B cell (primary cell): ENCODE results near the gene PLK2. TPM values are rescaled to one million over a fixed set of nuclear protein-coding genes. Genes with fewer than 3 reads are reported as not detected.

ENCODE experiments used
- ATAC-seq: fragments of 200-7000 bp; cut with Tn5 transposase; one replicate; pipeline ENCODE4 v1.10.0; 2021; ENCODE audit warnings: low read depth, mild to moderate bottlenecking, moderate number of reproducible peaks, moderate library complexity
- CTCF ChIA-PET: fragments of 350-600 bp; sonication (Branson Sonifier 250); formaldehyde crosslinking; loops from one replicate; lab custom pipeline; 2021; ENCODE audit warnings: antibody characterized with exemption, inconsistent platforms; lab: Charles Lee
- POLR2A ChIA-PET: fragments of 350-600 bp; sonication (Branson Sonifier 250); formaldehyde crosslinking; loops from one replicate; lab custom pipeline; 2021; ENCODE audit warnings: antibody characterized with exemption; lab: Charles Lee
- DNase-seq: peaks from one replicate; pipeline ENCODE4 v3.0.0; 2013
- H2AFZ ChIP-seq: 2 replicates; pipeline ENCODE4 v1.6.1; 2012; ENCODE audit warnings: mild to moderate bottlenecking, low read depth, low read length; ENCODE audit not compliant: insufficient read depth, poor library complexity, severe bottlenecking
- H3K27ac ChIP-seq, 2 donors: 1 replicate in 1 of 2; 2 replicates in 1 of 2; pipeline ENCODE4 v1.5.1; 2012 to 2013; ENCODE audit warnings: low read length in 2 of 2, mild to moderate bottlenecking in 2 of 2, moderate library complexity in 1 of 2
- H3K27me3 ChIP-seq, 4 experiments: fragments of 200-600 bp in 1 of 4; sonication (generic) in 1 of 4; replicated peaks in 1 of 4; 1 replicate in 2 of 4; 2 replicates in 2 of 4; pipeline versions ENCODE4 v1.6.1 to v1.7.0; 2013 to 2016; ENCODE audit warnings: low read length in 3 of 4, mild to moderate bottlenecking in 2 of 4, mixed read lengths in 1 of 4, moderate library complexity in 1 of 4; ENCODE audit not compliant: insufficient read depth in 4 of 4, control insufficient read depth in 3 of 4; ENCODE audit errors: control extremely low read depth in 1 of 4
- H3K36me3 ChIP-seq, 2 experiments: replicated peaks in 1 of 2; 1 replicate in 1 of 2; 2 replicates in 1 of 2; pipeline versions ENCODE4 v1.6.1 to v1.7.1; 2013; ENCODE audit warnings: low read length in 1 of 2; ENCODE audit not compliant: insufficient read depth in 2 of 2, control insufficient read depth in 1 of 2; ENCODE audit errors: control extremely low read depth in 1 of 2, extremely low read depth in 1 of 2
- H3K4me1 ChIP-seq, 2 donors: fragments of 200-600 bp in 1 of 2; sonication (generic) in 1 of 2; 1 replicate in 1 of 2; 2 replicates in 1 of 2; pipeline versions ENCODE4 v1.5.1 to v1.6.1; 2013 to 2017; ENCODE audit warnings: low read length in 2 of 2; ENCODE audit not compliant: control insufficient read depth in 2 of 2, insufficient read depth in 2 of 2
- H3K4me2 ChIP-seq: replicated peaks from 2 replicates; pipeline ENCODE3; 2012; ENCODE audit warnings: mild to moderate bottlenecking, low read depth, low read length; ENCODE audit not compliant: poor library complexity, severe bottlenecking
- H3K4me3 ChIP-seq, 5 experiments: fragments of 200-600 bp in 1 of 5; sonication (generic) in 1 of 5; 1 replicate in 3 of 5; 2 replicates in 2 of 5; pipeline versions ENCODE4 v1.5.1 to v1.7.0; 2011 to 2016; ENCODE audit warnings: low read length in 4 of 5, mild to moderate bottlenecking in 4 of 5, low read depth in 2 of 5, control low read depth in 1 of 5, moderate library complexity in 1 of 5; ENCODE audit not compliant: insufficient read depth in 1 of 5; ENCODE audit errors: control extremely low read depth in 1 of 5, extremely low read depth in 1 of 5
- H3K79me2 ChIP-seq: fragments of 200-600 bp; sonication (generic); one replicate; pipeline ENCODE4 v1.6.0; 2016; ENCODE audit warnings: low read length; ENCODE audit not compliant: control insufficient read depth, insufficient read depth
- H3K9ac ChIP-seq: fragments of 200-600 bp; sonication (generic); 2 replicates; pipeline ENCODE4 v1.6.1; 2017; ENCODE audit warnings: mild to moderate bottlenecking, low read length, moderate library complexity
- H3K9me3 ChIP-seq, 3 donors: one replicate each; pipeline versions ENCODE4 v1.6.1 to v1.7.1; 2013; ENCODE audit warnings: low read length in 2 of 3; ENCODE audit not compliant: control insufficient read depth in 2 of 3, insufficient read depth in 1 of 3; ENCODE audit errors: control extremely low read depth in 1 of 3
- H4K20me1 ChIP-seq: 2 replicates; pipeline ENCODE4 v1.6.0; 2012; ENCODE audit warnings: mild to moderate bottlenecking, low read length; ENCODE audit not compliant: insufficient read depth, control insufficient read depth, poor library complexity, severe bottlenecking
- H3K27ac Mint-ChIP-seq: one replicate; pipeline ENCODE4 v1.8.0; 2021; ENCODE audit warnings: mixed read lengths
- H3K27me3 Mint-ChIP-seq: one replicate; pipeline ENCODE4 v1.8.0; 2021; ENCODE audit warnings: mixed read lengths
- H3K4me1 Mint-ChIP-seq: one replicate; pipeline ENCODE4 v1.8.0; 2021; ENCODE audit warnings: mixed read lengths
- H3K4me3 Mint-ChIP-seq: one replicate; pipeline ENCODE4 v1.8.0; 2021; ENCODE audit warnings: mixed read lengths
- H3K9me3 Mint-ChIP-seq: one replicate; pipeline ENCODE4 v1.8.0; 2022; ENCODE audit warnings: mixed read lengths; ENCODE audit not compliant: insufficient read depth
- CTCF ChIP-seq: fragments of 200-600 bp; IDR thresholded peaks from one replicate; pipeline ENCODE4 v1.8.0; 2022; ENCODE audit warnings: antibody characterized with exemption, mild to moderate bottlenecking
- EZH2 ChIP-seq: IDR thresholded peaks from 2 replicates; pipeline ENCODE4 v1.6.1; 2012; ENCODE audit warnings: borderline replicate concordance, low read depth, mild to moderate bottlenecking, moderate library complexity, low read length; ENCODE audit not compliant: insufficient read depth, poor library complexity, severe bottlenecking
- WGBS: methylation state at CpG from one replicate; pipeline ENCODE4 v1.1.5; 2013; ENCODE audit warnings: missing lambda C conversion rate; ENCODE audit not compliant: insufficient coverage; 5-methylcytosine and 5-hydroxymethylcytosine counted together
- intact Hi-C: fragments of 100-400 bp; cut with micrococcal nuclease; formaldehyde crosslinking; loops from one replicate; pipeline ENCODE4 v1.10.0; 2022
- polyA plus RNA-seq: library from polyadenylated mRNA; depleted of rRNA; stranded (reverse); fragments of >200 nt; gene quantifications from 2 replicates; pipeline ENCODE4 v1.2.3, GENCODE V29; 2012
- total RNA-seq, 2 donors: library from RNA; stranded (reverse); fragments of 120-200 nt in 1 of 2; gene quantifications; 1 replicate in 1 of 2; 2 replicates in 1 of 2; pipeline versions ENCODE4 v1.2.3 to v1.2.4, GENCODE V29; 2013 to 2022

PLK2 gene
- total and polyA plus RNA-seq, 2 donors (not counting 1 experiment from before 2014, with no cell fraction given): 32.2 to 47.2 TPM

- WGBS: 86% methylated on average over 2 of the region's 2 CpGs
- H3K4me1 Mint-ChIP-seq: no peaks in the 10 kb centered on the region
- H3K9me3 ChIP-seq: peaks cover 0 to 10% (median 0%) of the 10 kb centered on the region in 3 donors
- no peak overlapping the region for H3K4me2 ChIP-seq
- no peaks in the 10 kb centered on the region for H3K36me3 ChIP-seq
- no peaks in the 10 kb centered on the region for H3K9me3 Mint-ChIP-seq
- no peak overlapping the region for H3K4me3 Mint-ChIP-seq
- peaks cover 14% of the 10 kb centered on the region for H3K27me3 Mint-ChIP-seq
- H3K27ac ChIP-seq: no peak overlapping the region
- H3K9ac ChIP-seq: no peak overlapping the region
- ChIA-PET CTCF (interaction anchor here (0.7 kb wide), 1 partner anchor 439 kb away, joined by 3 read pairs; no protein-coding TSS in a partner anchor), POLR2A (no interaction called here)
- no peaks in the 10 kb centered on the region for H3K27me3 ChIP-seq
- H3K79me2 ChIP-seq: no peaks in the 10 kb centered on the region
- DNase-seq: no peak
- no peaks in the 10 kb centered on the region for H4K20me1 ChIP-seq
- no peak overlapping the region for H3K27ac Mint-ChIP-seq
- no peaks in the 10 kb centered on the region for H3K4me1 ChIP-seq
- ATAC-seq: no peak
- H2AFZ ChIP-seq: no peak overlapping the region
- no peak overlapping the region for H3K4me3 ChIP-seq
- intact Hi-C loops: no loop called here
- no peak for TF ChIP-seq CTCF
- no peak for TF ChIP-seq EZH2
Measured at GRCh38 chr5:58447226-58447625, 12.7 kb downstream of the PLK2 start.

DNA sequence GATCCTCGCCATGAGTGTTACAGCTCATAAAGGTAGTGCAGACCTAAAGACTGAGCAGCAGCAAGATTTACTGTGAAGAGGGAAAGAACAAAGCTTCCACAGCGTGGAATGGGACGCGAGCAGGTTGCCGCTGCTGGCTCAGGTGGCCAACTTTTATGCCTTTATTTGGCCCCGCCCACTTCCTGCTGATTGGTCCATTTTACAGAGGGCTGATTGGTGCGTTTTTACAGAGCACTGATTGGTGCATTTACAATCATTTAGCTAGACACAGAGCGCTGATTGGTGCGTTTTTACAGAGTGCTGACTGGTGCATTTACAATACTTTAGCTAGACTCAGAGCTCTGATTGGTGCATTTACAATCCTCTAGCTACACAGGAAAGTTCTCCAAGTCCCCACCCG, 13.9 kb downstream of the PLK2 start:
- 89% methylated on average over 10 of the region's 10 CpGs for WGBS
- ChIA-PET CTCF (interaction anchor here (1.3 kb wide), 1 partner anchor 15 kb away, joined by 4 read pairs; no protein-coding TSS in a partner anchor), POLR2A (no interaction called here)
- Histone ChIP-seq H3K9ac (no peak overlapping the region), H3K9me3 (peaks cover 0 to 10% (median 0%) of the 10 kb centered on the region in 3 donors), H4K20me1 (no peaks in the 10 kb centered on the region), H3K4me3 (no peak overlapping the region), H3K4me1 (no peaks in the 10 kb centered on the region), H3K36me3 (no peaks in the 10 kb centered on the region), H3K27me3 (peaks cover 0 to 7% (median 0%) of the 10 kb centered on the region in 4 experiments), H3K79me2 (no peaks in the 10 kb centered on the region), H3K4me2 (no peak overlapping the region), H2AFZ (no peak overlapping the region), H3K27ac (no peak overlapping the region)
- H3K27ac Mint-ChIP-seq: no peak overlapping the region
- ATAC-seq (no peak), DNase-seq (no peak)
- H3K27me3 Mint-ChIP-seq: peaks cover 20% of the 10 kb centered on the region
- no peaks in the 10 kb centered on the region for H3K9me3 Mint-ChIP-seq
- H3K4me3 Mint-ChIP-seq: no peak overlapping the region
- no peaks in the 10 kb centered on the region for H3K4me1 Mint-ChIP-seq
- no peak for TF ChIP-seq EZH2
- TF ChIP-seq CTCF: no peak
- intact Hi-C loops: no loop called here
